H9 (cell line): Measurements from ENCODE around the gene LRRC26. TPM values are rescaled to one million over a fixed set of nuclear protein-coding genes. Genes with fewer than 3 reads are reported as not detected.

Source experiments
- DNase-seq: peaks from one replicate; pipeline ENCODE4 v3.0.0-alpha.2; 2017
- H2AFZ ChIP-seq: one replicate; pipeline ENCODE4 v1.6.1; 2013; ENCODE audit warnings: mild to moderate bottlenecking, low read length, control low read depth, moderate library complexity
- H2AK5ac ChIP-seq: 2 replicates; pipeline ENCODE4 v1.6.1; 2013; ENCODE audit warnings: low read length, control low read depth, mixed read lengths; ENCODE audit not compliant: insufficient read length
- H2BK120ac ChIP-seq: one replicate; pipeline ENCODE4 v1.6.1; 2013; ENCODE audit warnings: low read depth, mild to moderate bottlenecking, low read length, control low read depth, inconsistent platforms; ENCODE audit not compliant: poor library complexity, severe bottlenecking
- H2BK12ac ChIP-seq: 2 replicates; pipeline ENCODE4 v1.6.1; 2013; ENCODE audit warnings: low read length, control low read depth, mixed read lengths, low read depth; ENCODE audit not compliant: insufficient read length
- H2BK15ac ChIP-seq: 2 replicates; pipeline ENCODE4 v1.6.1; 2013; ENCODE audit warnings: low read depth, low read length, control low read depth
- H2BK20ac ChIP-seq: one replicate; pipeline ENCODE4 v1.6.1; 2013; ENCODE audit warnings: low read depth, mild to moderate bottlenecking, low read length, control low read depth, inconsistent platforms; ENCODE audit not compliant: poor library complexity, severe bottlenecking
- H2BK5ac ChIP-seq: 2 replicates; pipeline ENCODE4 v1.6.1; 2013; ENCODE audit warnings: low read length, control low read depth, mixed read lengths; ENCODE audit not compliant: insufficient read length
- H3K14ac ChIP-seq: 2 replicates; pipeline ENCODE4 v1.6.1; 2013; ENCODE audit warnings: low read length, control low read depth; ENCODE audit not compliant: insufficient read depth
- H3K18ac ChIP-seq: 2 replicates; pipeline ENCODE4 v1.6.1; 2013; ENCODE audit warnings: low read depth, mild to moderate bottlenecking, mixed read lengths, low read length, control low read depth; ENCODE audit not compliant: insufficient read length
- H3K23ac ChIP-seq: 2 replicates; pipeline ENCODE4 v1.6.1; 2013; ENCODE audit warnings: low read length, control low read depth, mixed read lengths, low read depth; ENCODE audit not compliant: insufficient read length
- H3K23me2 ChIP-seq: 2 replicates; pipeline ENCODE4 v1.6.1; 2013; ENCODE audit warnings: low read depth, mild to moderate bottlenecking, mixed read lengths, low read length, control low read depth; ENCODE audit not compliant: insufficient read length, poor library complexity, severe bottlenecking
- H3K27ac ChIP-seq: 2 replicates; pipeline ENCODE4 v1.5.1; 2013; ENCODE audit warnings: low read length, control low read depth, mixed read lengths, low read depth; ENCODE audit not compliant: insufficient read length
- H3K27me3 ChIP-seq: 2 replicates; pipeline ENCODE4 v1.6.1; 2013; ENCODE audit warnings: low read length, control low read depth, inconsistent platforms; ENCODE audit not compliant: insufficient read depth
- H3K4ac ChIP-seq: 2 replicates; pipeline ENCODE4 v1.6.1; 2013; ENCODE audit warnings: low read depth, mild to moderate bottlenecking, control low read depth, inconsistent platforms, low read length, moderate library complexity
- H3K4me1 ChIP-seq: 2 replicates; pipeline ENCODE4 v1.6.1; 2013; ENCODE audit warnings: low read length, control low read depth, inconsistent platforms; ENCODE audit not compliant: insufficient read depth
- H3K4me2 ChIP-seq: 2 replicates; pipeline ENCODE4 v1.6.1; 2013; ENCODE audit warnings: low read length, control low read depth, mixed read lengths; ENCODE audit not compliant: insufficient read length, insufficient read depth
- H3K56ac ChIP-seq: 2 replicates; pipeline ENCODE4 v1.6.1; 2013; ENCODE audit warnings: low read depth, mild to moderate bottlenecking, mixed read lengths, low read length, control low read depth; ENCODE audit not compliant: insufficient read length
- H3K79me1 ChIP-seq: 2 replicates; pipeline ENCODE4 v1.6.1; 2013; ENCODE audit warnings: low read depth, mild to moderate bottlenecking, moderate library complexity, low read length, control low read depth, inconsistent platforms; ENCODE audit not compliant: insufficient read depth, poor library complexity, severe bottlenecking
- H3K79me2 ChIP-seq: 2 replicates; pipeline ENCODE4 v1.6.1; 2013; ENCODE audit warnings: low read length, control low read depth, inconsistent platforms; ENCODE audit not compliant: insufficient read depth
- H3K9ac ChIP-seq: 2 replicates; pipeline ENCODE4 v1.6.1; 2013; ENCODE audit warnings: low read length, control low read depth, mixed read lengths; ENCODE audit not compliant: insufficient read length; ENCODE audit errors: extremely low read depth
- H3K9me3 ChIP-seq: one replicate; pipeline ENCODE4 v1.6.1; 2013; ENCODE audit warnings: low read depth, low read length, inconsistent platforms; ENCODE audit not compliant: control insufficient read depth
- H3T11ph ChIP-seq: one replicate; pipeline ENCODE4 v1.6.1; 2013; ENCODE audit warnings: mild to moderate bottlenecking, low read length, control low read depth, inconsistent platforms
- H4K20me1 ChIP-seq: one replicate; pipeline ENCODE4 v1.6.1; 2013; ENCODE audit not compliant: control insufficient read depth, insufficient read length, insufficient read depth
- H4K5ac ChIP-seq: 2 replicates; pipeline ENCODE4 v1.6.1; 2013; ENCODE audit warnings: low read depth, mild to moderate bottlenecking, mixed read lengths, low read length, control low read depth; ENCODE audit not compliant: insufficient read length
- H4K8ac ChIP-seq: replicated peaks from 2 replicates; pipeline ENCODE4 v1.6.1; 2013; ENCODE audit warnings: low read length, control low read depth, mixed read lengths, low read depth; ENCODE audit not compliant: insufficient read length
- H4K91ac ChIP-seq: 2 replicates; pipeline ENCODE4 v1.6.1; 2013; ENCODE audit warnings: low read depth, mild to moderate bottlenecking, moderate library complexity, mixed read lengths, low read length, control low read depth; ENCODE audit not compliant: insufficient read length
- H3K27ac Mint-ChIP-seq, 3 experiments: 2 replicates in 2 of 3; 3 replicates in 1 of 3; pipeline ENCODE4 v1.8.0; 2020 to 2021; ENCODE audit warnings: mixed read lengths in 3 of 3, mild to moderate bottlenecking in 1 of 3, moderate library complexity in 1 of 3
- H3K27me3 Mint-ChIP-seq: 2 replicates; pipeline ENCODE4 v1.8.0; 2021; ENCODE audit warnings: low read depth, mild to moderate bottlenecking, moderate library complexity, mixed read lengths
- H3K36me3 Mint-ChIP-seq, 3 experiments: 2 replicates in 2 of 3; 3 replicates in 1 of 3; pipeline ENCODE4 v1.8.0; 2020 to 2021; ENCODE audit warnings: low read depth in 3 of 3, mixed read lengths in 3 of 3; ENCODE audit not compliant: insufficient read depth in 1 of 3
- H3K4me1 Mint-ChIP-seq, 2 experiments: 2 replicates each; pipeline ENCODE4 v1.8.0; 2020; ENCODE audit warnings: mixed read lengths in 2 of 2
- H3K4me3 Mint-ChIP-seq, 2 experiments: 2 replicates in 1 of 2; 3 replicates in 1 of 2; pipeline ENCODE4 v1.8.0; 2020 to 2021; ENCODE audit warnings: mild to moderate bottlenecking in 2 of 2, mixed read lengths in 2 of 2, moderate library complexity in 1 of 2
- H3K9me3 Mint-ChIP-seq, 2 experiments: 2 replicates in 1 of 2; 3 replicates in 1 of 2; pipeline ENCODE4 v1.8.0; 2020; ENCODE audit warnings: mild to moderate bottlenecking in 2 of 2, mixed read lengths in 2 of 2, moderate library complexity in 1 of 2
- CTCF ChIP-seq: fragments of 200-600 bp; sonication (generic); conservative IDR thresholded peaks from 3 replicates; pipeline ENCODE4 v1.8.0; 2021; ENCODE audit warnings: antibody characterized with exemption, mild to moderate bottlenecking
- WGBS: extraction: QIAGEN DNeasy Blood & Tissue Kit; methylation state at CpG from one replicate; pipeline ENCODE4 v1.1.7; 2013; ENCODE audit warnings: missing lambda C conversion rate, low lambda C conversion rate, mixed read lengths; ENCODE audit not compliant: insufficient read length; ENCODE audit errors: extremely low coverage; 5-methylcytosine and 5-hydroxymethylcytosine counted together
- total RNA-seq: library from RNA; stranded (reverse); gene quantifications from 2 replicates; pipeline ENCODE4 v1.2.1, GENCODE V29; 2021

Gene LRRC26
- total RNA-seq, 1 experiment from 2014 or later = 0.96 TPM

- no peak for DNase-seq
- no peak overlapping the region for H3K4me3 Mint-ChIP-seq
- no peaks in the 10 kb centered on the region for H3K79me2 ChIP-seq
Measured at GRCh38 chr9:137179761-137180160, 9.9 kb upstream of the LRRC26 start.

More at GRCh38 chr9:137179761-137180160, 9.9 kb upstream of the LRRC26 start:
- Mint-ChIP-seq H3K27me3 (peaks cover 17% of the 10 kb centered on the region), H3K9me3 (no peaks in the 10 kb centered on the region), H3K36me3 (peaks cover 5 to 39% (median 33%) of the 10 kb centered on the region in 3 experiments; a peak in 6 of 7 replicates), H3K27ac (no peak overlapping the region), H3K4me1 (peaks cover 0 to 7% of the 10 kb centered on the region in 2 experiments; a peak in 3 of 4 replicates)
- H3T11ph ChIP-seq = no peak overlapping the region
- H2AK5ac ChIP-seq = no peak overlapping the region
- no peaks in the 10 kb centered on the region for H3K27me3 ChIP-seq
- H3K14ac ChIP-seq = no peak overlapping the region
- no peak overlapping the region for H4K91ac ChIP-seq
- no peak overlapping the region for H3K23ac ChIP-seq
- no peak overlapping the region for H2BK120ac ChIP-seq
- H3K18ac ChIP-seq = no peak overlapping the region
- no peaks in the 10 kb centered on the region for H3K9me3 ChIP-seq
- no peak overlapping the region for H3K27ac ChIP-seq
- H3K23me2 ChIP-seq = no peaks in the 10 kb centered on the region
- H4K8ac ChIP-seq = no peak overlapping the region
- no peak overlapping the region for H3K56ac ChIP-seq
- H2BK15ac ChIP-seq = no peak overlapping the region
- H2AFZ ChIP-seq = no peak overlapping the region
- no peak for TF ChIP-seq CTCF
- no peak overlapping the region for H3K4ac ChIP-seq
- no peak overlapping the region for H3K9ac ChIP-seq
- no CpG with 5 or more reads among the region's 17 CpGs for WGBS
- no peaks in the 10 kb centered on the region for H3K4me1 ChIP-seq
- H4K5ac ChIP-seq = no peak overlapping the region
- H4K20me1 ChIP-seq = peaks cover 2% of the 10 kb centered on the region
- H3K79me1 ChIP-seq = no peaks in the 10 kb centered on the region
- no peak overlapping the region for H3K4me2 ChIP-seq
- H2BK5ac ChIP-seq = no peak overlapping the region
- H2BK12ac ChIP-seq = no peak overlapping the region
- no peak overlapping the region for H2BK20ac ChIP-seq
